GM12872 (cell line): ENCODE results near the gene BICD1.

Experiments used
- TF ChIP-seq, protein P1 (sequence below): IDR thresholded peaks from 3 replicates; pipeline ENCODE4 v1.5.1; 2011; ENCODE audit warnings: low read depth, mild to moderate bottlenecking, low read length, moderate library complexity; ENCODE audit not compliant: insufficient read depth

BICD1 gene

GRCh38 chr12:32191445-32191844, 84.8 kb downstream of the BICD1 start:
- TF ChIP-seq, protein P1, sequence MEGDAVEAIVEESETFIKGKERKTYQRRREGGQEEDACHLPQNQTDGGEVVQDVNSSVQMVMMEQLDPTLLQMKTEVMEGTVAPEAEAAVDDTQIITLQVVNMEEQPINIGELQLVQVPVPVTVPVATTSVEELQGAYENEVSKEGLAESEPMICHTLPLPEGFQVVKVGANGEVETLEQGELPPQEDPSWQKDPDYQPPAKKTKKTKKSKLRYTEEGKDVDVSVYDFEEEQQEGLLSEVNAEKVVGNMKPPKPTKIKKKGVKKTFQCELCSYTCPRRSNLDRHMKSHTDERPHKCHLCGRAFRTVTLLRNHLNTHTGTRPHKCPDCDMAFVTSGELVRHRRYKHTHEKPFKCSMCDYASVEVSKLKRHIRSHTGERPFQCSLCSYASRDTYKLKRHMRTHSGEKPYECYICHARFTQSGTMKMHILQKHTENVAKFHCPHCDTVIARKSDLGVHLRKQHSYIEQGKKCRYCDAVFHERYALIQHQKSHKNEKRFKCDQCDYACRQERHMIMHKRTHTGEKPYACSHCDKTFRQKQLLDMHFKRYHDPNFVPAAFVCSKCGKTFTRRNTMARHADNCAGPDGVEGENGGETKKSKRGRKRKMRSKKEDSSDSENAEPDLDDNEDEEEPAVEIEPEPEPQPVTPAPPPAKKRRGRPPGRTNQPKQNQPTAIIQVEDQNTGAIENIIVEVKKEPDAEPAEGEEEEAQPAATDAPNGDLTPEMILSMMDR, result no peak

DNA sequence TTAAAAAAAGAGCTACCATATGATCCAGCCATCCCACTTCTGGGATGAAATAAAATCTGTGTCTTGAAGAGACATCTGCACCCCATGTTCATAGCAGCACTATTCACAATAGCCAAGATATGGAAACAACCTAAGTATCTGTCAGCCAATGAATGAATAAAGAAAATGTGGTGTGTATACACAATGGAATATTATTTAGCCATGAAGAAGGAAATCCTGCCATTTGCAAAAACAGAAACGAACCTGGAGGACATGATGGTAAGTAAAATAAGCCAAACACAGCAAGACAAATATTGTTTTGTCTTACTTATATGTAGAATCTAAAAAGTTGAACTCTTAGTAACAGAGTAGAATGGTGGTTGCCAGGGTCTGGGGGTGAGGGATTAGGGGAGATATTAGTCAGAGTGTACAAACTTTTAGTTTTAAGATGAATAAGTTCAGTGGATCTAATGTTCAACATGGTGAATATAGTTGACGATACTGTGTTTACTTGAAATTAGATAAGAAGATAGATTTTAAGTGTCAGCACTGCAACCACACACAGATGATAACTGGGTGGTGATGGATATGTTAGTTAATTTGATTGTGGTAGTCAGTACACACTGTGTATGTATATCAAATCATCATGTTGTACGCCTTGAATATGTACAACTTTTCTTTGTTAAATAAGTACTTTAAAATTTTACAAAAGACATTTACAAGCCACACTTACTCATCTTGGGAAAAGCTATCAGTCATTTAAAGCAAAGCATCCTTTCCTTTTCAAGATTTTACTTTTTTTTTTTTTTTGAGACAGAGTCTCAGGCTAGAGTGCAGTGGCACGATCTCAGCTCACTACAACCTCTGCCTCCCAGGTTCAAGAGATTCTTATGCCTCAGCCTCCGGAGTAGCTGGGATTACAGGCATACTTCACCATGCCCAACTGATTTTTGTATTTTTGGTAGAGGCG, 89.9 kb downstream of the BICD1 start:
- TF ChIP-seq, protein P1, result no peak

DNA sequence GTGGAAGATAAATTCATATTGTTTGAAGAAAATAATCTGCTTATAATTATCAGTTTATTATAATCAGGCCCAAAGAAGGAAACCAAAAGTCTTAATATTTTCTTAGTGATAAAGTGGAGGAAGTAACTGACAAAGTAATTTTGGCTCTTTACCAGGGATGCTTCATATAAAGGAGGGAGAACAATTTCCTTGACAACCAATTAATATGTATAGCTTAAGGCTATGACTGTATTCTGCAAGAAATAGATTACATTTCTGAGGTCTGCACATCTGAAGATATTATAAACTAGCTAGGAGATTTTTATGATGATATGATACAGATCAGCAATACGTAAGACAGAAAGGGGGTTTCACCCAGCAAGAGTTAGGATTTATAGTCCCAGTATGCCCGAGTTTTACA, 90.8 kb downstream of the BICD1 start:
- TF ChIP-seq, protein P1, result no peak

GRCh38 chr12:32198555-32198954, 91.9 kb downstream of the BICD1 start:
- TF ChIP-seq, protein P1, result no peak

DNA sequence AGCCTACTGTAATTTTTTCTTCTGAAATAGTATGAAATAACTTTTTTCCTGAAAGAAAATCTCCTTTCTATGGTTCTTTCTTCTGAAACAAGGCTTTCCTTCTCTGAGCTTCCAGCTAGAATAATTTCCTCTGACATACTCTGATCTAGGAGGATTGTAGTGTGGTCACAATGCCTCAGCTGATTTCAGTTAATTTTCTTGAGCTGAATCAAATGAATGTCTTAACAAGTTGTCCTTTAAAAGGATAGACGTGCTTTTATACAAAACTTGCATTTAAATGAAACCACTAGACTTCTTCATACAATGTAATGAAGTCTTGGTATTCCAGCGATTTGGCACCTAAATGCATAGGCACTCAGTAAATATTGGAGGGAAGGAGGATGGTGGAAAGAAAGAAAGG, 94.4 kb downstream of the BICD1 start:
- TF ChIP-seq, protein P1, result no peak

- TF ChIP-seq, protein P1, result no peak
Measured at GRCh38 chr12:32201976-32202375, 95.3 kb downstream of the BICD1 start.

DNA sequence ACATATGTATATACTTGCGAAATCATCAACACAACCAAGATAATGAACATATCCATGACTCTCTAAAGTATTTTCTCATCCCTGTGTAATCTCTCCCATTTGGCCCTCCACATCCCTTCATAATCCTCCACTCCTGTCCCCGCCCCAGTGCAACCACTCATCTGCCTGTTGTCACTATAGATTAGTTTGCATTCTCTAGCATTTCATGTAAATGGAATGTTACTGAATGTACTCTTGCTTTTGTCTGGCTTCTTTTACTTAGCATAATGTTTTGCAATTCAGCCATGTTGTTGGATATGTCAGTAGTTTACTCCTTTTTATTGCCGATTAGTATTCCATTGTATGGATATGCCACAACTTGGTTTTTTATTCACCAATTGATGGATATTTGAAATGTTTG, 99.1 kb downstream of the BICD1 start:
- TF ChIP-seq, protein P1, result no peak
